Activated CD8-positive, alpha-beta memory T cell treated with anti-CD3 and anti-CD28 coated beads, Interleukin-2, amount 50 U/mL, for 24 hours (primary cell): ENCODE data around the gene CLSTN2.

Source experiments
- DNase-seq: peaks from one replicate; pipeline ENCODE4 v3.0.0-alpha.2; 2020; ENCODE audit errors: extremely low read depth

CLSTN2 gene

GRCh38 chr3:140595295-140595694 is 660.3 kb downstream of the CLSTN2 start:
- no peak for DNase-seq

GRCh38 chr3:140597364-140597763 is 662.4 kb downstream of the CLSTN2 start:
- DNase-seq, result no peak

GRCh38 chr3:140597792-140598191 is 662.8 kb downstream of the CLSTN2 start:
- DNase-seq, result no peak

- no peak for DNase-seq
Observed at GRCh38 chr3:140599009-140599408, 664.0 kb downstream of the CLSTN2 start.

GRCh38 chr3:140599496-140599895 is 664.5 kb downstream of the CLSTN2 start:
- DNase-seq, result no peak

DNA sequence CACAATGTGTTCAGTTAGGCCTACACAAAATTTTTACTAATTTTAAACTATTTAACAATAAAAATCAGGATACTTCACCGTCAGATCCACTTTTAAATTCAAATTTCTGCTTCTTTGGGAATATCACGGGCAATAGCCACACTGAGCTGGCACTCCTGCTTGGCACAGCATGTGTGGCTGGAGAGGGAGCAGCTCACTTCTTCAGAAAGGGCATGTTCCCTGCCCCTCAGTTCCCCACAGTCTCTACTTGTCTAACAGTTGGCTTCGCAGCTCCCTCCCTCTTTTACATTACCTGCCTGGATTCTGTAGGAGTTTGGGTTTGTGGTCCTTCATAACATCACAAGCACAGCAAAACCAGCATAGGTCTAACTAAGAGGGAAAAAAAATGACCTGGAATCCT is 666.9 kb downstream of the CLSTN2 start:
- no peak for DNase-seq

DNA sequence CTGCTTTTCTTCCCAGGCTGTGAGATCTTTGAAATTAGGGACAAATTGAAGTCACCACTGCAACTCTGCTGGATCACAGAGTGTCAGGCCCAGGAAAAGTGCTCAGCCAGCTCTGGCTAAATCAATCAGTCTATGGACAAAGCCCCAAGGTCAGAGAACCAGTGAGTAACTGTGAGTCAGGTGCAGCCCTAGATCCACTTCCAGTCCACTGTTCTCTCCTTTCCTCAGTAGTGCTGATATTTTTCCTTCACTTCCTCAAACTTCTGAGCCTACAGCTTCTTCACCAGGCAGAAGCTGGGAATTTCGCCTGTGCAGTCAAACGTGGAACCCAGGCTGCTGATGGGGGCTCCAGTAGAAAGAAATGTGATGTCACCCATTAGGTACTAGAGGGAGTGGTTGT is 667.8 kb downstream of the CLSTN2 start:
- no peak for DNase-seq

DNA sequence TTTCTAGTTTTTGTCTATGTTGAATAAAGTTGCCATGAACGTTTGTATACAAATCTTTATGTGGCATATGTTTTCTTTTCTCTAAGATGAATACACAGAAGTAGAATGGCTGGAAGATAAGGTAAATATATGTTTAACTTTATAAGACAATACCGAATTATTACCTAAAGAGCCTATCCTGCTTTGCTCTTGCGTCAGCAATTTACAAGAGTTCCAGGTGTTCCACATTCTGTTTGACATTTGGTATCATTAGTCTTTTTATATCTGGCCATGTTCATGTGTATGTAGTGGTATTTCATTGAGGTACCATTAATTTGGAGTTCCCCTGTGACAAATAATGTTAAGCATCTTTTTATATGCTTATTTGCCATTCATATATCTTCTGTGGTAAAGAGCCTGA is 668.8 kb downstream of the CLSTN2 start:
- DNase-seq, result no peak

GRCh38 chr3:140610544-140610943 is 675.6 kb downstream of the CLSTN2 start:
- DNase-seq, result no peak

- DNase-seq, result no peak
Observed at GRCh38 chr3:140614001-140614400, 679.0 kb downstream of the CLSTN2 start.

DNA sequence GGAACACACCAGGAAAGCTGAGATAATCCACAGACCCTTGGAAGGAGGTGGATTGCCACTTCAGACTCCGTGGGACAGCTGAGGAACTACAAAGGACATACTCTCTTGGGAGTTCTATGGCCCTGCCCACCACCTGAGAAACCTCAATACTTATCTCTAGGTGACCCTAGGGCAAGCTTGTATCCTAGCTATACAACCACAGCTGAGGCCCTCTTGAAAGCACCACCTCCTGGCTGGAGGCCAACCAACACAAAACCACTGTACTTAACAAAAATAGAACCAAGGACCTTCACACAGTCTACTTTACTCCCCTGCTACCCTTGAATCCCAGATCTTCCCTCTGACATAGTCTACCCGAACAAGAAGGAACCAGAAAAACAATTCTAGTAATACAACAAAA is 682.1 kb downstream of the CLSTN2 start:
- DNase-seq, result no peak

- no peak for DNase-seq
Observed at GRCh38 chr3:140626856-140627255, 691.9 kb downstream of the CLSTN2 start.
